NT2/D1 (cell line): ENCODE measurements around the gene C1S.

ENCODE experiments used
- YY1 ChIP-seq: IDR thresholded peaks from 2 replicates; pipeline ENCODE4 v1.6.1; 2011; ENCODE audit not compliant: insufficient read length, insufficient read depth
- ZNF274 ChIP-seq: IDR thresholded peaks from 2 replicates; pipeline ENCODE4 v1.6.1; 2011; ENCODE audit warnings: mild to moderate bottlenecking, low read depth, low read length

DNA sequence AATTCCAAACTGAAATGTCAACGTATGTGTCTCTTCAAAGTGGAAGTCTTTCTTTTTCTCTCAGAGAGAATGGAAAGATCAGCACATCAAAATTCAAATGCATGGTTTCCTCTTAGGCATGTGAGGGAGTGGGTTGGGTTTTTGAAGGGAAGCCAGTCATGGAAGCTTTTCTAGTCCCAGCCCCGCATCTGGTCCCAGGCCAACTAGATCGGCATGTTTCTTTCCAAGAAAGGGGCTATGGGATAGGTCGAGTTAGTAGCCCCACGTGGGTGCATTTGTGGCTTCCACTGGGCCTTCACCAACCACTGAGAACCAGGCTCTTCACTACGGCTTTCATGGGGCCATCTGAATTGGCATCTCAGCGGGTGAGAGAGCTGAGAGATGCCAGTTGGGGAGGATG is 6.6 kb downstream of the C1S start:
- no peak for TF ChIP-seq ZNF274
- no peak for TF ChIP-seq YY1
